ENCODE measurements around the gene TPCN2. TPM values are rescaled to one million over a fixed set of nuclear protein-coding genes. Genes with fewer than 3 reads are reported as not detected.

Gene TPCN2
- total and polyA plus RNA-seq, 2 of the 8 experiments (the other 6 are each of a cell fraction or from before 2014, with no cell fraction given), result 9.7 to 18.6 TPM

DNA sequence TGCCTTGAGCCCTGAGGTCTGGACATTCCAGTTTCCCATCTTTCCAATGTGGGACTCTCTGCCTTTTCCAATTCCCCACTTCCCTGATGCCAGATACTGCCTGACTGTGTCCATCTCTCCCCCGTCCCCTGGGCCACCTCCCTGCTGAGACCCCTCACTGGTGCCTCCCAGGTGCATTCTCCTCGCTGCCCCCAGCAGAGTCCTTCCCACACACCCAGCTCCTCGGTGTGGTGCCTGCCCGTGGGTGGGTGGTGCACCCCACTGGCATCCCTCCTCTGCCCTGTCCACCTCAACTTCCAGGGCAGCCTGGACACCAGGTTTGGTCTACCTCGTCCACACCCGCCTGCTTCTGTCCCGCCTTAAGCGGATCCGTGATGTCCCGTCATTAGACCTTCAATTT is 30.8 kb upstream of the TPCN2 start:
- CTCF ChIA-PET (ENCODE audit: partially characterized antibody), result interaction anchor here (0.6 to 1.9 kb wide), 3 partner anchors 26 to 1174 kb away, joined by 3 read pairs; no protein-coding TSS in a partner anchor

More for the DNA sequence above, 30.8 kb upstream of the TPCN2 start:
- DNase-seq (ENCODE audit: low read depth in 1 of 2, low spot score in 2 of 2) (no peak), FAIRE-seq (no peak)
- Histone ChIP-seq H2BK20ac (ENCODE audit: low read length) (no peak overlapping the region), H3K23me2 (ENCODE audit: low read depth, low read length) (peaks cover 19% of the 10 kb centered on the region; the same call in 1 of the 2 replicates), H3K36me3 (ENCODE audit: control insufficient read depth in 2 of 4, insufficient read depth in 4 of 4, low read length in 3 of 4) (no peaks in the 10 kb centered on the region), H3K4me3 (ENCODE audit: extremely low read depth in 1 of 4, insufficient read depth in 2 of 4, low read depth in 3 of 4, low read length in 4 of 4) (no peak overlapping the region), H3K27me3 (replicated peaks in 1 of 4; ENCODE audit: control insufficient read depth in 3 of 4, extremely low read depth in 1 of 4, insufficient read depth in 3 of 4, low read length in 3 of 4) (peaks cover 0 to 4% (median 0%) of the 10 kb centered on the region in 4 experiments; a peak in 4 of 7 replicates), H4K5ac (ENCODE audit: insufficient read length, low read depth, low read length) (no peak overlapping the region), H3K79me2 (ENCODE audit: control insufficient read depth in 1 of 2, insufficient read depth in 2 of 2, low read length in 2 of 2) (no peaks in the 10 kb centered on the region), H3K4me1 (replicated peaks in 1 of 4; ENCODE audit: control insufficient read depth in 3 of 4, insufficient read depth in 4 of 4, low read length in 3 of 4) (peaks cover 5 to 17% (median 12%) of the 10 kb centered on the region in 4 experiments), H3K79me1 (ENCODE audit: low read depth, low read length) (no peaks in the 10 kb centered on the region), H2BK120ac (replicated peaks; ENCODE audit: low read depth, low read length) (no peak overlapping the region), H3K9me3 (ENCODE audit: insufficient read depth in 2 of 2, low read depth in 1 of 2, low read length in 1 of 2) (no peaks in the 10 kb centered on the region), H2BK12ac (ENCODE audit: low read depth, low read length) (no peak overlapping the region), H4K20me1 (replicated peaks in 1 of 2; ENCODE audit: control insufficient read depth in 1 of 2, insufficient read depth in 2 of 2, low read length in 2 of 2) (no peaks in the 10 kb centered on the region), H3K18ac (ENCODE audit: extremely low read depth, low read length) (no peak overlapping the region), H3K14ac (ENCODE audit: insufficient read length) (no peak overlapping the region), H4K91ac (replicated peaks; ENCODE audit: insufficient read length, low read length) (no peak overlapping the region), H4K8ac (ENCODE audit: extremely low read depth, insufficient read depth, low read length) (no peak overlapping the region), H3K27ac (ENCODE audit: low read depth, low read length) (no peak overlapping the region), H3K56ac (replicated peaks; ENCODE audit: insufficient read length, low read depth, low read length) (no peak overlapping the region), H3K4me2 (ENCODE audit: insufficient read depth in 1 of 2, low read depth in 2 of 2, low read length in 2 of 2) (no peak overlapping the region), H2AFZ (ENCODE audit: low read length) (no peak overlapping the region), H2AK5ac (ENCODE audit: low read depth, low read length) (no peak overlapping the region), H3K9ac (replicated peaks in 1 of 4; ENCODE audit: extremely low read depth in 1 of 4, low read depth in 3 of 4, low read length in 3 of 4) (no peak overlapping the region), H3K23ac (ENCODE audit: insufficient read length) (no peak overlapping the region), H3K4ac (replicated peaks; ENCODE audit: insufficient read length, low read depth, low read length) (no peak overlapping the region), H2BK15ac (ENCODE audit: low read length) (no peak overlapping the region), H2BK5ac (ENCODE audit: low read depth, low read length) (no peak overlapping the region)
- TF ChIP-seq SP2 (IDR thresholded peaks at IDR 0.05; ENCODE audit: low read length) (no peak), RXRA (IDR thresholded peaks at IDR 0.05; ENCODE audit: insufficient read depth, low read depth, low read length) (no peak), HDAC2 (IDR thresholded peaks at IDR 0.05; ENCODE audit: borderline replicate concordance in 1 of 2, low read depth in 2 of 2, low read length in 2 of 2) (no peak), RNF2 (IDR thresholded peaks at IDR 0.05; ENCODE audit: borderline replicate concordance, low read depth, low read length, missing control alignments, poor library complexity, severe bottlenecking) (no peak), KDM1A (IDR thresholded peaks at IDR 0.05; ENCODE audit: borderline replicate concordance, low read length) (no peak), POU5F1 (IDR thresholded peaks at IDR 0.05; ENCODE audit: low read depth, low read length) (no peak)
- POLR2A ChIA-PET (ENCODE audit: partially characterized antibody), result no interaction called here
- WGBS, 2 experiments (ENCODE audit: extremely low coverage in 1 of 2, insufficient coverage in 1 of 2, insufficient read length in 1 of 2, insufficient replicate concordance in 2 of 2, low coverage in 1 of 2, low lambda C conversion rate in 2 of 2, missing lambda C conversion rate in 1 of 2), result 79% methylated on average over 10 of the region's 10 CpGs; no CpG with 5 or more reads in 1 of the 2 experiments
